Skeletal muscle tissue (tissue), 4 donors: ENCODE data around the gene CRYBG3. TPM values are rescaled to one million over a fixed set of nuclear protein-coding genes. Genes with fewer than 3 reads are reported as not detected.
A peak's percentile ranks its signal among the peaks of the same experiment; 100 is the strongest.

Source experiments
- H3K27ac ChIP-seq: one replicate; pipeline ENCODE4 v1.7.0; 2013; ENCODE audit warnings: mild to moderate bottlenecking, low read depth, low read length, inconsistent platforms
- H3K27me3 ChIP-seq, 3 donors: one replicate each; pipeline ENCODE4 v1.7.0; 2013; ENCODE audit warnings: low read length in 3 of 3; ENCODE audit not compliant: control insufficient read depth in 3 of 3, insufficient read depth in 3 of 3
- H3K36me3 ChIP-seq, 3 donors: one replicate each; pipeline ENCODE4 v1.7.0; 2013; ENCODE audit warnings: low read length in 3 of 3; ENCODE audit not compliant: control insufficient read depth in 3 of 3, insufficient read depth in 3 of 3
- H3K4me1 ChIP-seq, 3 donors: one replicate each; pipeline ENCODE4 v1.7.0; 2013; ENCODE audit warnings: low read length in 3 of 3, mild to moderate bottlenecking in 3 of 3; ENCODE audit not compliant: control insufficient read depth in 3 of 3, insufficient read depth in 3 of 3
- H3K4me3 ChIP-seq, 3 donors: one replicate each; pipeline ENCODE4 v1.7.0; 2013; ENCODE audit warnings: low read length in 3 of 3
- H3K9ac ChIP-seq, 3 donors: one replicate each; pipeline ENCODE4 v1.7.0; 2013; ENCODE audit warnings: low read length in 3 of 3, mild to moderate bottlenecking in 3 of 3, moderate library complexity in 2 of 3, low read depth in 1 of 3
- H3K9me3 ChIP-seq, 3 donors: one replicate each; pipeline ENCODE4 v1.7.0; 2013; ENCODE audit warnings: low read length in 3 of 3; ENCODE audit not compliant: control insufficient read depth in 3 of 3
- total RNA-seq: library from RNA; depleted of rRNA; stranded (reverse); fragments of >200 nt; gene quantifications from one replicate; pipeline ENCODE4 v1.2.3, GENCODE V29; 2014
- donor health status: Osteomylitis.

CRYBG3 gene
- total RNA-seq, 1 donor from 2014 or later = 27.1 TPM

DNA sequence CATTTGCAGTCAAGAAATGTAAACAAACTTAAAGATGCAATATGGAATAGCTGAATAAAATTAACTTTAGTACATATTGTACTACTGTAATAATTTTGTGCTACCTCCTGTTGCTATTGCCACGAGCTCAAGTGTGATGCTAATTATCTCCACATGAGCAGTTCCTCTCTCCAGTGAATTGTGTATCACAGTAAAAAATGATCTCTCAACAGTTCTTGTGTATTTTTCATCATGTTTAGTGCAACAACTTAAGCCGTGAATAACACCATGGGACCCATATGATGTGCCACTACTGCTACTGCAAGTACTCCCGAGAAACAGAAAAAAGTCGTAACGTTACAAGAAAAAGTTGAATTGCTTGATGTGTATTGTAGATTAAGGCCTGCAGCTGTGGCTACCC is 138.1 kb downstream of the CRYBG3 start:
- H3K27ac ChIP-seq = no peak overlapping the region

DNA sequence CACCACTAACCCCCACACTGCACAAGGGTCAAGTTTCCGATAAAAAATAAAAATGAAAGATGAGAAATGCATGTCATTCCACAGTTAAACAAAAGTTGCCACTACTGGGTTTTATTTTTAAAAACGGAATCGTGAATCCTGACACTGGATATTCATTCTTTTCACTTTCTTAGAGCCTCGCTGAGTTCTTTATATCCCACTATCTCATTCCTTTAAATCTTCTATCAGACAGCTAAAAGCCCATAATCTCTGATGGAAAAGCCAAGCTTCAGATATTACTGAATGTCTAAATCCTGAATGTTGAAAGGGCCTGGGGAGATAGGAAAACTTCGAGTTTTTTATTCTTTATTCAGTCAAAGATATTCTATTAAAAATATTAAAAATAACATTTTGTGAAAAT is 138.7 kb downstream of the CRYBG3 start:
- Histone ChIP-seq H3K36me3 (peaks cover 0 to 1% (median 0%) of the 10 kb centered on the region in 3 donors), H3K9me3 (no peaks in the 10 kb centered on the region), H3K4me1 (peaks cover 7 to 29% (median 8%) of the 10 kb centered on the region in 3 donors), H3K9ac (no peak overlapping the region), H3K4me3 (no peak overlapping the region), H3K27ac (no peak overlapping the region), H3K27me3 (no peaks in the 10 kb centered on the region)

More for the DNA sequence above, 138.1 kb downstream of the CRYBG3 start:
- H3K4me1 ChIP-seq = peaks cover 7 to 28% (median 8%) of the 10 kb centered on the region in 3 donors
- no peaks in the 10 kb centered on the region for H3K27me3 ChIP-seq
- H3K9ac ChIP-seq = no peak overlapping the region
- no peak overlapping the region for H3K4me3 ChIP-seq
- no peaks in the 10 kb centered on the region for H3K9me3 ChIP-seq
- H3K36me3 ChIP-seq = peaks cover 0 to 2% (median 0%) of the 10 kb centered on the region in 3 donors

DNA sequence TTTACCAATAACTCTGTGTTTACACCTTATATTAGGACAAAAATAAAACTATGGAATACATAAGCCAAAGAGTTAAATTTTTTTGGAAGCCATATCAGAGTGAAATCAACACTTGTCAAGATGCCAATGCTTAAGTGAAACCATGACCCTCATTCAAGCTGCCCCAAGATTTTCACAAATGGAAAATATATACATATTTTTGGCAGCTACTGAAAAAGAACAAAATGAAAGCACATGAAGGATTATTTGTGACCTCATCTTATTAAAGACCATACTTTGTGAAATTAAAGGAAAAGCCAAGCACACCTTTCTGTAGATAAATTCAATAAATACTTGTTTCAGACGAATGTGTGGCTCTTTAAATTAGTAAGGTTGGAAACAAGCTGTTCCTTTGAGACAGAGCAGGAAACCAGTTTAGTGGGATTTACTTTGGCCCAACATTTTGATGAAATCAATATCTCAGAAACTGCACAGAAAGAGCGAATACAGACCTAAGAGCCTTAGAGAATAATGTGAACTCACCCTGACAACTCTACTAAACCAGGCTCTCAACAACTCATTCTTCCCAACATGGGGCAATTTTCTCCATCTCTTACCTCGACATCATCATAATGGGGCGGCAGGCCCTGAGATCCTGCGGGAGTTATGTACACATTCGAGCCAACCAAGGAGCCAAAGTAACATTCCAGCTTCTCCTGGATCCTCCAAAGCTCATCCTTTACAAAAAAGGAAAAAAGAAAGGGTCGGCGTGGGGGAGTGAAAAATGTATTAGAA is 139.4 kb downstream of the CRYBG3 start:
- Histone ChIP-seq H3K4me1 (peaks cover 7 to 35% (median 8%) of the 10 kb centered on the region in 3 donors), H3K9ac (no peak overlapping the region), H3K36me3 (peaks cover 0 to 3% (median 0%) of the 10 kb centered on the region in 3 donors), H3K27ac (no peak overlapping the region), H3K27me3 (no peaks in the 10 kb centered on the region), H3K4me3 (no peak overlapping the region), H3K9me3 (no peaks in the 10 kb centered on the region)

DNA sequence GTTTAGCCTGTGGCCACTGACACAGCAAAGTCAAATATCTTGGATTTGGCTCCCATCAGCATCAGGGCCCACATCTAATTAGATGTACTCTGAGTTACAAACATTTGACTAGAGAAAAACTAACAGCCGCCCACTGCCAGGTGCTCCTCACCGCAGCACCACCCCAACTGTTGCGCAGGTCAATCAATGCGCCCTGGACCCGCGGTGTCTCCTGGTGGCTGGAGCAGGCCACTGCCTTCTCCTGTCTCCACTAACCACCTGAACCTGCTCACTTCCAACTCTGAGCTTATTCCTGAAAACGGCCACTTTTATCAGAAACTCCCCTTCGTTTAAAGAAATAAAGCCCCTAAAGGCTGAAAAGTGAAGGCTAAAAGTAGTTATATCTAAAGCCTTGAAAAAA is 146.2 kb downstream of the CRYBG3 start:
- peaks cover 0 to 3% (median 3%) of the 10 kb centered on the region in 3 donors for H3K36me3 ChIP-seq
- H3K9me3 ChIP-seq = no peaks in the 10 kb centered on the region
- no peak overlapping the region for H3K27ac ChIP-seq
- no peaks in the 10 kb centered on the region for H3K27me3 ChIP-seq
- peaks cover 7 to 25% (median 22%) of the 10 kb centered on the region in 3 donors for H3K4me1 ChIP-seq
- no peak overlapping the region for H3K4me3 ChIP-seq
- H3K9ac ChIP-seq = no peak overlapping the region

DNA sequence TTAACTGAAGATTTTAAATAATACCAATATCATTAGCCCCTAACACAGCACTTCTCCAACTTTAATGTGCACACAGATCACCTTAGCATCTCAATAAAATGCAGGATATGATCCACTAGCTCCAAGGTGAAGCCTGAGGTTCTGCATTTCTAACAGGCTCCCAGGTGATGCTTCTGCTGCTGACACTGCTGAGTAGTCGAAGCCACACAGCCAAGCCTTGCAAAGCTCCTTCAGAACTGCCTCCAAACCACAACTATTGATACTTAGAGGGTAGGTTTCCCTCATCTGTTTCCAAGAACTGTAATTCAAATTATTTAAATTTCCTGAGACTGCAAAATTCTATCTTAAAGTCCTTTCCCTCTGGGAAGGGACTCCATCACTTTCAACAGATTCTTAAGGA is 146.6 kb downstream of the CRYBG3 start:
- Histone ChIP-seq H3K9me3 (no peaks in the 10 kb centered on the region), H3K9ac (no peak overlapping the region), H3K4me3 (no peak overlapping the region), H3K27ac (no peak overlapping the region), H3K4me1 (peaks cover 7 to 24% (median 21%) of the 10 kb centered on the region in 3 donors), H3K36me3 (peaks cover 0 to 3% (median 3%) of the 10 kb centered on the region in 3 donors), H3K27me3 (no peaks in the 10 kb centered on the region)

DNA sequence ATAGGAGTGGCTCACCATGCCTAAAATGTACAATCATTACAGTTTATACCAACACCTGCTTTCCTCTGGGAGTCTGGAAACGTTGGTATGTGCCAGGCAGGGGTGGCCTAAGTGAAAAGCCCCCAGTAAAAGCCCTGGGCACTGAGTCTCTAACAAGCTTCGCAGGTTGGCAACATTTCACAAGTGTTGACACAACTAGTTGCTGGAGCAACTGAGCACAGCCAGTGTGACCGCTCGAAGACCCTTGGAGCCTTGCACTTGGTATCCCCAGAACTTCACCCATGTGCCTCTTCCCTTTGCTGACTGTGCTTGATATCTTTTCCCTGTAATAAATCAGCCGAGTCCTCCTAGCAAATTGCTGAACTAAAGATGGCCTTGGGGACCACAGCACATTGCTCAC is 147.7 kb downstream of the CRYBG3 start:
- Histone ChIP-seq H3K27ac (no peak overlapping the region), H3K36me3 (peaks cover 0 to 3% (median 3%) of the 10 kb centered on the region in 3 donors), H3K4me3 (no peak overlapping the region), H3K27me3 (no peaks in the 10 kb centered on the region), H3K4me1 (peaks cover 7 to 24% (median 20%) of the 10 kb centered on the region in 3 donors), H3K9me3 (no peaks in the 10 kb centered on the region), H3K9ac (no peak overlapping the region)

DNA sequence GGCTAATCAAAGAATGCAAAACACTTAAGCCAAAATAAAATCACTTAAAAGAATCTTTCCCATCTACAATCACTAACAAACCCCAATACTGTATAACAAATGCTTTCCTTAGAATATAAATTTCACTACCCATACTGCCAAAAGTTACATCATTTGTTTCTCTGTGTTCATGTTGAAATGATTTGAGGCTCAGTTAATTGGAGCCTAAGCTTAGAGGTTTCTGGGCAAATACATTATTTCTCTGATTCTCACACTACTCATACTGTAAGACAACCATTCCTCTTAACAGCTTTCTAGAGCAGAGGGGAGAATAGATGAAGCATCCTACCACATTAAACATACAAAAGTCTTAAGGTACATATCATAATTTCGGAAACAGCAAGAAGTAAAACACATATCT is 148.3 kb downstream of the CRYBG3 start:
- H3K36me3 ChIP-seq = peaks cover 0 to 3% (median 3%) of the 10 kb centered on the region in 3 donors
- H3K4me3 ChIP-seq = peak overlapping the region in 1 of 3 donors; percentile 7
- H3K9ac ChIP-seq = no peak overlapping the region
- H3K9me3 ChIP-seq = no peaks in the 10 kb centered on the region
- H3K27ac ChIP-seq = no peak overlapping the region
- no peaks in the 10 kb centered on the region for H3K27me3 ChIP-seq
- peaks cover 7 to 24% (median 20%) of the 10 kb centered on the region in 3 donors for H3K4me1 ChIP-seq

DNA sequence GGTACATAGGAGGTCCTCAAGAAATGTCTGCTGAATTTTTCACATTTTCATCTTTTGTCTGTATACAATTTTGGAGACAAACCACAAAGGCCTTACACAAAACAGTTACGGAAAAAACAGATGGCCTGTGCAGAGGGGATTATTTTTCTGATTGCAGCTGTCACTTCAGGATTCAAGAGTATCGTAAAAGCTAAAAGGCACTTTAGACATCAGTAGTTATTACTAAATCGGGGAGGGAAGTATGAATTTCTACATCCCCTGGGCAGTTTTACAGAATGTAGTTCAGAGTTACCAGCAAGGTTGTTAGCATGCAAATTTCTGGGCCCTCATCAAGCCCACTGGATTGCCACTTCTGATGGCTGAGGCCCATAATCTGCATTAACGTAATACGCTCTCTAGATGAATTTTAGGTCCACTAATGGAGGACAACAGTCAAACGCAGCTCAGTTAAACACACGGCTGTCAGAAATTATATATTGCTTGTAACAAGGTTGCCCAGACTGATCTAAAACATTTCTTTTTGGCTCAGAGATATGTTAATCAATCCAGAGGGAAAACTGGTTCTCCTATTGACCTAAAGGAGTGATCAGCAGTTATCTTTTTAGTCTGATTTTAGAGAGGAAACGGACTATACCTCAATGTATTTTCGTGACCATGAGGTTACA is 149.3 kb downstream of the CRYBG3 start:
- peak overlapping the region; percentile 69 to 79 (median 71) for H3K4me3 ChIP-seq
- no peaks in the 10 kb centered on the region for H3K27me3 ChIP-seq
- H3K36me3 ChIP-seq = peaks cover 0 to 3% (median under 1%) of the 10 kb centered on the region in 3 donors
- peak overlapping the region; percentile 54 for H3K27ac ChIP-seq
- H3K9me3 ChIP-seq = no peaks in the 10 kb centered on the region
- H3K4me1 ChIP-seq = peaks cover 7 to 20% (median 17%) of the 10 kb centered on the region in 3 donors
- peak overlapping the region; percentile 51 to 76 (median 55) for H3K9ac ChIP-seq

DNA sequence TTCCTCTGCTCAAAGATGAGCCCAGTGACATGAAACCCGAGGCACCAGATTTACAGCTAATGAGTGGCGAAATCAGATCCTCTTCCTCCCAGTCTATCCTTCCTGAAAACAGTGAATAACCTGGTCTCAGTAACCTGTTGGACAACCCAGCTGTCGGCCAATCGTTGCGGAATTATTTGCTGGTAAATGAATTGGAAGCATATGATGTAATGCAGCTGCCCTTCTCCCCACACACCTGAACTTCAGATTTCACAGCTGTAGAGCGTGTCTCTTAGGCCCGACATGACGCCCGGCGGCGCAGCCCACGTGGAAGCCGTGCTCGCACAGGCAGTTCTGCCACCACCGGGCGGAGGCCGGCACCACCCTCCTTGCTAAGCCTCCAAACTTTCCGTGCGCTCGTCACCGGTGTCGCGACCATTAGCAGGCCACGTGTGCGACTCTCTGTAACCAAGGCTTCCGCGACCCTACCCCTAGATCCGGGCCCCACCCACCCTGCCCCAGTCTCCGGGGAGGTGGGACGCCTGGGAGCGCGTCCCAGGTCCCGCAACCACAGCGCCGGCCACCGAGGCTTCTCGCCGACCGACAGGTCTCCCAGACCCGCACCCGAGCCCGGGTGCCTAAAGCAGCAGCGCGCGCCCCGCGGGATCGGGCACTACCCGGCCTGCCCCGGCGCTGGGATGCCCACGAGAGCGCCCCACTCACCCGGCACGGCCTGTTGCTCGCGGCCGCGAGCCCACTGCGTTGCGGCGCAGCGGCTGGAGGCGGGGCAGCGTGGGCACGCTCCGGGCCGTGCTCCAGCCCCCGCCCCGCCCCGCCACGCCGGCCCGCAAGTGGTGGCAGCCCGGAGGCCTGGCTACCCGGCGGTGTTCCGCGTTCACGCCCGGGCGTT is 150.1 kb downstream of the CRYBG3 start, which contains the start of gene RIOX2:
Gene RIOX2 (minus strand): TSS at position 753 of the 889 bp plus-strand sequence. CDS start 4,838 bp downstream, outside the sequence.
- peak within 1 kb of the TSS; percentile 54 for H3K27ac ChIP-seq
- no peaks in the 10 kb centered on the region for H3K9me3 ChIP-seq
- H3K36me3 ChIP-seq = peaks cover 0 to under 1% (median 0%) of the 10 kb centered on the region in 3 donors
- H3K9ac ChIP-seq = peak within 1 kb of the TSS; percentile 55 to 76 (median 58)
- no peaks in the 10 kb centered on the region for H3K27me3 ChIP-seq
- peaks cover 7 to 20% (median 16%) of the 10 kb centered on the region in 3 donors for H3K4me1 ChIP-seq
- H3K4me3 ChIP-seq = peak within 1 kb of the TSS; percentile 69 to 79 (median 71)
